ENCODE data around the gene HMGN5.

HMGN5 gene

DNA sequence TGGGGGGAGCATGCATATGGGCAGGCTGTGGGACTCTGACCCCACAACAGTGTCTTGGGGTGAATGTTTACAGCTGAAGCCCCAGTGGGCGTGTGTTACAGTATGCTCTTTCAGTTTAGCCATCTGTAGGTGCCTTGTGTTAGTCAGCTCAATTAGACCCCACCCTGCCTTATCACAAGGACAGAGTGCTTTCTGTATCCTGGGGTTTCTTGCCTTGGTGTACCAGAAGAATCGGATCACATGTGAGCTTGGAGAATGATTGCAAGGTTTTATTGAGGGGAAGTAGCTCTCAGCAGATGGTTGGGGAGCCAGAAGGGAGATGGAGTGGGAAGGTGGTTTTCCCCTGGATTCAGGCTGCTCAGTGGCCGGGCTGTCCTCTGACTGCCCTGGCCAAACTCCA, 27.5 kb upstream of the HMGN5 start:
- ATAC-seq, result no peak
- no peak for TF ChIP-seq BACH2 (CRISPR knock-in tag; IDR thresholded peaks at IDR 0.05; ENCODE audit: borderline replicate concordance)
- TF ChIP-seq RARB (CRISPR knock-in tag; IDR thresholded peaks at IDR 0.05), result no peak
- no peak for TF ChIP-seq GLIS3 (CRISPR knock-in tag; IDR thresholded peaks at IDR 0.05)
- no peak for TF ChIP-seq ZFP3 (CRISPR knock-in tag; IDR thresholded peaks at IDR 0.05)
- no peak for TF ChIP-seq TOX (CRISPR knock-in tag; IDR thresholded peaks at IDR 0.05; ENCODE audit: borderline replicate concordance)
- no peak for TF ChIP-seq ZC3H10 (CRISPR knock-in tag; IDR thresholded peaks at IDR 0.05)
- TF ChIP-seq PPARA (CRISPR knock-in tag; IDR thresholded peaks at IDR 0.05; ENCODE audit: borderline replicate concordance), result no peak
- TF ChIP-seq CSDC2 (CRISPR knock-in tag; IDR thresholded peaks at IDR 0.05), result no peak
- no peak for TF ChIP-seq CREB5 (CRISPR knock-in tag; IDR thresholded peaks at IDR 0.05; ENCODE audit: low read depth)
- TF ChIP-seq ISL1 (CRISPR knock-in tag; IDR thresholded peaks at IDR 0.05), result no peak
- TF ChIP-seq, protein P1, sequence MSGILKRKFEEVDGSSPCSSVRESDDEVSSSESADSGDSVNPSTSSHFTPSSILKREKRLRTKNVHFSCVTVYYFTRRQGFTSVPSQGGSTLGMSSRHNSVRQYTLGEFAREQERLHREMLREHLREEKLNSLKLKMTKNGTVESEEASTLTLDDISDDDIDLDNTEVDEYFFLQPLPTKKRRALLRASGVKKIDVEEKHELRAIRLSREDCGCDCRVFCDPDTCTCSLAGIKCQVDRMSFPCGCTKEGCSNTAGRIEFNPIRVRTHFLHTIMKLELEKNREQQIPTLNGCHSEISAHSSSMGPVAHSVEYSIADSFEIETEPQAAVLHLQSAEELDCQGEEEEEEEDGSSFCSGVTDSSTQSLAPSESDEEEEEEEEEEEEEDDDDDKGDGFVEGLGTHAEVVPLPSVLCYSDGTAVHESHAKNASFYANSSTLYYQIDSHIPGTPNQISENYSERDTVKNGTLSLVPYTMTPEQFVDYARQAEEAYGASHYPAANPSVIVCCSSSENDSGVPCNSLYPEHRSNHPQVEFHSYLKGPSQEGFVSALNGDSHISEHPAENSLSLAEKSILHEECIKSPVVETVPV (CRISPR knock-in tag; IDR thresholded peaks at IDR 0.05), result no peak
- no peak for TF ChIP-seq ARNTL (CRISPR knock-in tag; IDR thresholded peaks at IDR 0.05; ENCODE audit: borderline replicate concordance, low read depth)
- TF ChIP-seq ZNF8 (CRISPR knock-in tag; IDR thresholded peaks at IDR 0.05), result no peak
- TF ChIP-seq SNAI2 (CRISPR knock-in tag; IDR thresholded peaks at IDR 0.05), result no peak
- no peak for TF ChIP-seq ZNF565 (CRISPR knock-in tag; conservative IDR thresholded peaks at IDR 0.05; ENCODE audit: low read depth)
- TF ChIP-seq TCF4 (CRISPR knock-in tag; IDR thresholded peaks at IDR 0.05; ENCODE audit: borderline replicate concordance), result no peak
- TF ChIP-seq ESRRG (CRISPR knock-in tag; IDR thresholded peaks at IDR 0.05), result no peak
- TF ChIP-seq, protein P2, sequence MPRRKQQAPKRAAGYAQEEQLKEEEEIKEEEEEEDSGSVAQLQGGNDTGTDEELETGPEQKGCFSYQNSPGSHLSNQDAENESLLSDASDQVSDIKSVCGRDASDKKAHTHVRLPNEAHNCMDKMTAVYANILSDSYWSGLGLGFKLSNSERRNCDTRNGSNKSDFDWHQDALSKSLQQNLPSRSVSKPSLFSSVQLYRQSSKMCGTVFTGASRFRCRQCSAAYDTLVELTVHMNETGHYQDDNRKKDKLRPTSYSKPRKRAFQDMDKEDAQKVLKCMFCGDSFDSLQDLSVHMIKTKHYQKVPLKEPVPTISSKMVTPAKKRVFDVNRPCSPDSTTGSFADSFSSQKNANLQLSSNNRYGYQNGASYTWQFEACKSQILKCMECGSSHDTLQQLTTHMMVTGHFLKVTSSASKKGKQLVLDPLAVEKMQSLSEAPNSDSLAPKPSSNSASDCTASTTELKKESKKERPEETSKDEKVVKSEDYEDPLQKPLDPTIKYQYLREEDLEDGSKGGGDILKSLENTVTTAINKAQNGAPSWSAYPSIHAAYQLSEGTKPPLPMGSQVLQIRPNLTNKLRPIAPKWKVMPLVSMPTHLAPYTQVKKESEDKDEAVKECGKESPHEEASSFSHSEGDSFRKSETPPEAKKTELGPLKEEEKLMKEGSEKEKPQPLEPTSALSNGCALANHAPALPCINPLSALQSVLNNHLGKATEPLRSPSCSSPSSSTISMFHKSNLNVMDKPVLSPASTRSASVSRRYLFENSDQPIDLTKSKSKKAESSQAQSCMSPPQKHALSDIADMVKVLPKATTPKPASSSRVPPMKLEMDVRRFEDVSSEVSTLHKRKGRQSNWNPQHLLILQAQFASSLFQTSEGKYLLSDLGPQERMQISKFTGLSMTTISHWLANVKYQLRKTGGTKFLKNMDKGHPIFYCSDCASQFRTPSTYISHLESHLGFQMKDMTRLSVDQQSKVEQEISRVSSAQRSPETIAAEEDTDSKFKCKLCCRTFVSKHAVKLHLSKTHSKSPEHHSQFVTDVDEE (CRISPR knock-in tag; IDR thresholded peaks at IDR 0.05), result no peak
- no peak for TF ChIP-seq ZNF70 (CRISPR knock-in tag; IDR thresholded peaks at IDR 0.05)

DNA sequence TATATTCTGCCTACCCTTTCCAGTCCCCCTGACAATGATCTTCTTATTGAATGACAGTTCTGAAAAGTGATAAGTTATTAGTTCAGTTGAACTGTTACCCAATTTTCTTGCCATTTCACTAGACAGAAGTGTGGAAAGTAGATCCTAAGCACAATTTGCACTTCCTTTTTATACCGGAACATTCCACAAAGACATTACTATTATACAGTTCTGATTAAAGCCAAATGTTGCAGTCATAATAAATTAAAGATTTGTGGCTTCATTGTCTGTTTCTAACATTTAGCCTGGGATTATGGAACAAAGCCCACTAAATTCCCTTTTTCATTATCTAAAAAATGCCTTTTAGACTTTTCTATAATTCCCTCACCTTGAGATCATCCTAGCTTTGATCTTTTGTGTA, 14.0 kb upstream of the HMGN5 start:
- TF ChIP-seq TCF4 (CRISPR knock-in tag; IDR thresholded peaks at IDR 0.05; ENCODE audit: borderline replicate concordance) (no peak), ESRRG (CRISPR knock-in tag; IDR thresholded peaks at IDR 0.05) (no peak)
- peak; percentile 63; the same call in 2 of the 3 replicates for ATAC-seq

- no peak for ATAC-seq
- no peak for TF ChIP-seq ZNF565 (CRISPR knock-in tag; conservative IDR thresholded peaks at IDR 0.05; ENCODE audit: low read depth)
- no peak for TF ChIP-seq ISL1 (CRISPR knock-in tag; IDR thresholded peaks at IDR 0.05)
- no peak for TF ChIP-seq TCF4 (CRISPR knock-in tag; IDR thresholded peaks at IDR 0.05; ENCODE audit: borderline replicate concordance)
- no peak for TF ChIP-seq PPARA (CRISPR knock-in tag; IDR thresholded peaks at IDR 0.05; ENCODE audit: borderline replicate concordance)
- TF ChIP-seq, protein P3, sequence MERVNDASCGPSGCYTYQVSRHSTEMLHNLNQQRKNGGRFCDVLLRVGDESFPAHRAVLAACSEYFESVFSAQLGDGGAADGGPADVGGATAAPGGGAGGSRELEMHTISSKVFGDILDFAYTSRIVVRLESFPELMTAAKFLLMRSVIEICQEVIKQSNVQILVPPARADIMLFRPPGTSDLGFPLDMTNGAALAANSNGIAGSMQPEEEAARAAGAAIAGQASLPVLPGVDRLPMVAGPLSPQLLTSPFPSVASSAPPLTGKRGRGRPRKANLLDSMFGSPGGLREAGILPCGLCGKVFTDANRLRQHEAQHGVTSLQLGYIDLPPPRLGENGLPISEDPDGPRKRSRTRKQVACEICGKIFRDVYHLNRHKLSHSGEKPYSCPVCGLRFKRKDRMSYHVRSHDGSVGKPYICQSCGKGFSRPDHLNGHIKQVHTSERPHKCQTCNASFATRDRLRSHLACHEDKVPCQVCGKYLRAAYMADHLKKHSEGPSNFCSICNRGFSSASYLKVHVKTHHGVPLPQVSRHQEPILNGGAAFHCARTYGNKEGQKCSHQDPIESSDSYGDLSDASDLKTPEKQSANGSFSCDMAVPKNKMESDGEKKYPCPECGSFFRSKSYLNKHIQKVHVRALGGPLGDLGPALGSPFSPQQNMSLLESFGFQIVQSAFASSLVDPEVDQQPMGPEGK (CRISPR knock-in tag; IDR thresholded peaks at IDR 0.05; ENCODE audit: borderline replicate concordance), result no peak
- no peak for TF ChIP-seq ZNF8 (CRISPR knock-in tag; IDR thresholded peaks at IDR 0.05)
- TF ChIP-seq OSR1 (CRISPR knock-in tag; IDR thresholded peaks at IDR 0.05), result no peak
- TF ChIP-seq ZC3H10 (CRISPR knock-in tag; IDR thresholded peaks at IDR 0.05), result no peak
- TF ChIP-seq TOX (CRISPR knock-in tag; IDR thresholded peaks at IDR 0.05; ENCODE audit: borderline replicate concordance), result no peak
- TF ChIP-seq ARNTL (CRISPR knock-in tag; IDR thresholded peaks at IDR 0.05; ENCODE audit: borderline replicate concordance, low read depth), result no peak
- no peak for TF ChIP-seq SNAI2 (CRISPR knock-in tag; IDR thresholded peaks at IDR 0.05)
- no peak for TF ChIP-seq CREB5 (CRISPR knock-in tag; IDR thresholded peaks at IDR 0.05; ENCODE audit: low read depth)
- no peak for TF ChIP-seq ZFP3 (CRISPR knock-in tag; IDR thresholded peaks at IDR 0.05)
- TF ChIP-seq, protein P4, sequence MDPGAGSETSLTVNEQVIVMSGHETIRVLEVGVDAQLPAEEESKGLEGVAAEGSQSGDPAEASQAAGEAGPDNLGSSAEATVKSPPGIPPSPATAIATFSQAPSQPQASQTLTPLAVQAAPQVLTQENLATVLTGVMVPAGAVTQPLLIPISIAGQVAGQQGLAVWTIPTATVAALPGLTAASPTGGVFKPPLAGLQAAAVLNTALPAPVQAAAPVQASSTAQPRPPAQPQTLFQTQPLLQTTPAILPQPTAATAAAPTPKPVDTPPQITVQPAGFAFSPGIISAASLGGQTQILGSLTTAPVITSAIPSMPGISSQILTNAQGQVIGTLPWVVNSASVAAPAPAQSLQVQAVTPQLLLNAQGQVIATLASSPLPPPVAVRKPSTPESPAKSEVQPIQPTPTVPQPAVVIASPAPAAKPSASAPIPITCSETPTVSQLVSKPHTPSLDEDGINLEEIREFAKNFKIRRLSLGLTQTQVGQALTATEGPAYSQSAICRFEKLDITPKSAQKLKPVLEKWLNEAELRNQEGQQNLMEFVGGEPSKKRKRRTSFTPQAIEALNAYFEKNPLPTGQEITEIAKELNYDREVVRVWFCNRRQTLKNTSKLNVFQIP (CRISPR knock-in tag; IDR thresholded peaks at IDR 0.05; ENCODE audit: borderline replicate concordance, low read depth), result no peak
- no peak for TF ChIP-seq BACH2 (CRISPR knock-in tag; IDR thresholded peaks at IDR 0.05; ENCODE audit: borderline replicate concordance)
- TF ChIP-seq, protein P1 (CRISPR knock-in tag; IDR thresholded peaks at IDR 0.05), result no peak
- TF ChIP-seq RARB (CRISPR knock-in tag; IDR thresholded peaks at IDR 0.05), result no peak
- no peak for TF ChIP-seq ZFP30 (CRISPR knock-in tag; IDR thresholded peaks at IDR 0.05)
- TF ChIP-seq GLIS3 (CRISPR knock-in tag; IDR thresholded peaks at IDR 0.05), result no peak
- no peak for TF ChIP-seq CSDC2 (CRISPR knock-in tag; IDR thresholded peaks at IDR 0.05)
These were observed 7.2 kb upstream of the HMGN5 start for GRCh38 chrX:81208916-81209315.

Measured in SK-N-SH treated with all-trans-retinoic acid at 6 μM for 48 hours (cell line).